Gastroesophageal sphincter (tissue), 4 donors: Measurements from ENCODE around the gene CHD5. TPM values are rescaled to one million over a fixed set of nuclear protein-coding genes. Genes with fewer than 3 reads are reported as not detected.

Experiments
- ATAC-seq: fragments of 150-250 bp; one replicate; pipeline ENCODE4 v1.9.1; 2016; ENCODE audit warnings: mild to moderate bottlenecking, moderate library complexity
- H3K27ac ChIP-seq, 4 donors: fragments of 200-600 bp; sonication (generic) in 3 of 4; 1 replicate in 3 of 4; 2 replicates in 1 of 4; pipeline ENCODE4 v1.5.1; 2016 to 2019
- H3K27me3 ChIP-seq: fragments of 200-600 bp; sonication (generic); one replicate; pipeline ENCODE4 v1.5.1; 2019
- H3K36me3 ChIP-seq, 2 donors: fragments of 200-600 bp; sonication (generic); one replicate each; pipeline ENCODE4 v1.5.1; 2019; ENCODE audit warnings: control low read depth in 1 of 2
- H3K4me1 ChIP-seq, 3 donors: fragments of 200-600 bp; sonication (generic); 1 replicate in 2 of 3; 2 replicates in 1 of 3; pipeline ENCODE4 v1.5.1; 2016 to 2019; ENCODE audit warnings: control low read depth in 2 of 3
- H3K4me3 ChIP-seq, 2 donors: fragments of 200-600 bp; sonication (generic); one replicate each; pipeline ENCODE4 v1.5.1; 2019; ENCODE audit warnings: mild to moderate bottlenecking in 1 of 2, moderate library complexity in 1 of 2
- H3K9me3 ChIP-seq, 3 donors: fragments of 200-600 bp; sonication (generic); one replicate each; pipeline ENCODE4 v1.5.1; 2017 to 2019; ENCODE audit warnings: control low read depth in 2 of 3
- CTCF ChIP-seq, 4 experiments: fragments of 200-600 bp in 2 of 4; fragments of 450-650 bp in 2 of 4; sonication (generic) in 1 of 4; IDR thresholded peaks; one replicate each; pipeline ENCODE4 v1.5.1; 2017 to 2019; ENCODE audit warnings: antibody characterized with exemption in 4 of 4, mild to moderate bottlenecking in 2 of 4, moderate library complexity in 2 of 4
- EP300 ChIP-seq: sonication (generic); formaldehyde crosslinking; IDR thresholded peaks from one replicate; pipeline ENCODE4 v1.6.1; 2017; ENCODE audit warnings: antibody characterized with exemption, mild to moderate bottlenecking
- POLR2A ChIP-seq, 2 donors: fragments of 450-650 bp; IDR thresholded peaks; one replicate each; pipeline ENCODE4 v1.6.1; 2017; ENCODE audit warnings: antibody characterized with exemption in 2 of 2, mild to moderate bottlenecking in 2 of 2, moderate library complexity in 1 of 2
- POLR2AphosphoS5 ChIP-seq: sonication (generic); formaldehyde crosslinking; IDR thresholded peaks from one replicate; pipeline ENCODE4 v1.6.1; 2017; ENCODE audit warnings: antibody characterized with exemption
- WGBS, 2 donors: methylation state at CpG; one replicate each; pipeline ENCODE4 v1.1.5; 2018; ENCODE audit warnings: low coverage in 1 of 2; 5-methylcytosine and 5-hydroxymethylcytosine counted together
- total RNA-seq, 4 donors: library from RNA; depleted of rRNA; stranded (reverse); fragments of >200 nt; gene quantifications; one replicate each; pipeline ENCODE4 v1.1.0, GENCODE V29; 2016

CHD5 gene
- total RNA-seq, 4 donors from 2014 or later: 4.4 to 34.9 (median 9.2) TPM

GRCh38 chr1:6071219-6071618 lies 108.9 kb downstream of the CHD5 start:
- Histone ChIP-seq H3K36me3 (peaks cover 0 to 8% of the 10 kb centered on the region in 2 donors), H3K4me3 (no peak overlapping the region), H3K27ac (no peak overlapping the region), H3K4me1 (no peaks in the 10 kb centered on the region), H3K9me3 (no peaks in the 10 kb centered on the region), H3K27me3 (no peaks in the 10 kb centered on the region)
- no peak for ATAC-seq
- TF ChIP-seq POLR2A (IDR thresholded peaks at IDR 0.05) (no peak), POLR2AphosphoS5 (no peak), CTCF (IDR thresholded peaks at IDR 0.05) (no peak), EP300 (no peak)
- 75 to 93% methylated on average over 2 to 3 of the region's 13 CpGs for WGBS, 2 donors

- Histone ChIP-seq H3K9me3 (no peaks in the 10 kb centered on the region), H3K4me1 (peaks cover 0 to under 1% (median 0%) of the 10 kb centered on the region in 3 donors), H3K27me3 (no peaks in the 10 kb centered on the region), H3K36me3 (peaks cover 0 to 8% of the 10 kb centered on the region in 2 donors), H3K27ac (no peak overlapping the region), H3K4me3 (no peak overlapping the region)
- 87% methylated on average over 9 of the region's 9 CpGs; no CpG with 5 or more reads in 1 of the 2 donors for WGBS, 2 donors
- no peak for TF ChIP-seq POLR2A (IDR thresholded peaks at IDR 0.05)
- ATAC-seq: no peak
These were observed 109.6 kb downstream of the CHD5 start for GRCh38 chr1:6070450-6070974.

GRCh38 chr1:6069573-6069972 lies 110.5 kb downstream of the CHD5 start:
- no peak for ATAC-seq
- Histone ChIP-seq H3K4me1 (peaks cover 0 to 8% (median 0%) of the 10 kb centered on the region in 3 donors), H3K27ac (no peak overlapping the region), H3K36me3 (peaks cover 0 to 8% of the 10 kb centered on the region in 2 donors), H3K4me3 (no peak overlapping the region), H3K9me3 (no peaks in the 10 kb centered on the region), H3K27me3 (no peaks in the 10 kb centered on the region)
- WGBS, 2 donors: 77 to 94% methylated on average over 7 to 10 of the region's 14 CpGs
- TF ChIP-seq CTCF (IDR thresholded peaks at IDR 0.05) (no peak), POLR2A (IDR thresholded peaks at IDR 0.05) (no peak), EP300 (no peak), POLR2AphosphoS5 (no peak)

GRCh38 chr1:6068932-6069331 lies 111.2 kb downstream of the CHD5 start:
- TF ChIP-seq EP300 (no peak), POLR2AphosphoS5 (no peak), CTCF (IDR thresholded peaks at IDR 0.05) (no peak), POLR2A (IDR thresholded peaks at IDR 0.05) (no peak)
- no peak for ATAC-seq
- no peak overlapping the region for H3K27ac ChIP-seq
- H3K4me1 ChIP-seq: peaks cover 0 to 8% (median 0%) of the 10 kb centered on the region in 3 donors
- H3K27me3 ChIP-seq: no peaks in the 10 kb centered on the region
- H3K9me3 ChIP-seq: no peaks in the 10 kb centered on the region
- H3K4me3 ChIP-seq: no peak overlapping the region
- WGBS, 2 donors: 96% methylated on average over 5 of the region's 9 CpGs; no CpG with 5 or more reads in 1 of the 2 donors
- H3K36me3 ChIP-seq: peaks cover 0 to 4% of the 10 kb centered on the region in 2 donors

GRCh38 chr1:6068073-6068472 lies 112.0 kb downstream of the CHD5 start:
- H3K9me3 ChIP-seq: no peaks in the 10 kb centered on the region
- H3K27ac ChIP-seq: no peak overlapping the region
- no peak overlapping the region for H3K4me3 ChIP-seq
- WGBS, 2 donors: 82 to 88% methylated on average over 2 to 3 of the region's 5 CpGs
- TF ChIP-seq POLR2A (IDR thresholded peaks at IDR 0.05): no peak
- TF ChIP-seq CTCF (IDR thresholded peaks at IDR 0.05): no peak
- no peak for TF ChIP-seq EP300
- no peak for TF ChIP-seq POLR2AphosphoS5
- no peaks in the 10 kb centered on the region for H3K27me3 ChIP-seq
- peaks cover 0 to 8% (median 0%) of the 10 kb centered on the region in 3 donors for H3K4me1 ChIP-seq
- ATAC-seq: no peak
- H3K36me3 ChIP-seq: no peaks in the 10 kb centered on the region
